Panc1 (cell line): ENCODE data around the gene ADCY3.

ENCODE experiments used
- SIN3A ChIP-seq: IDR thresholded peaks from 2 replicates; pipeline ENCODE4 v1.6.1; 2012; ENCODE audit warnings: low read depth, mild to moderate bottlenecking, low read length, moderate library complexity, borderline replicate concordance; ENCODE audit not compliant: insufficient read depth
- TF ChIP-seq, protein P1 (sequence below): fragments of 450-650 bp; IDR thresholded peaks from 2 replicates; pipeline ENCODE4 v1.5.1; 2017; ENCODE audit warnings: mild to moderate bottlenecking
- TF ChIP-seq, protein P2 (sequence below), 2 experiments: IDR thresholded peaks; 2 replicates each; pipeline ENCODE4 v1.6.1; 2011 to 2012; ENCODE audit warnings: low read depth in 2 of 2, control low read depth in 1 of 2, low read length in 1 of 2, mild to moderate bottlenecking in 1 of 2, moderate library complexity in 1 of 2; ENCODE audit not compliant: insufficient read depth in 1 of 2

DNA sequence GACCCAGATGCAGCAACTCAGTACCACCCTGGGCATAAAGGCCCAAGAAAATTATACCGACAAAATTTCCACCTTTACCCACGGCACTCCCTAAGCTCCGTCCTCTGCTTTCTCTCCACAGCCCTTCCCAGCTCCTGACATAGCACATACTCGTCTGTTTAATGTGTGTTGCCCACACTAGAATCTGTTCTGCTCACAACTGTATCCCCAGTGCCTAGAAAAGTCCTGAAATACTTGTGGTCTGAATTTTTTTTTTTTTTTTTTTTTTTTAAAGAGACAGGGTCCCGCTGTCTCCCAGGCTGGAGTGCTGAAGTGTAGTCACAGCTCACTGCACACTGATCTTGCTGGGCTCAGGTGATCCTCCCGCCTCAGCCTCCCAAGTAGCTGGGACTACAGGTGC is 62.3 kb downstream of the ADCY3 start:
- TF ChIP-seq, protein P1, sequence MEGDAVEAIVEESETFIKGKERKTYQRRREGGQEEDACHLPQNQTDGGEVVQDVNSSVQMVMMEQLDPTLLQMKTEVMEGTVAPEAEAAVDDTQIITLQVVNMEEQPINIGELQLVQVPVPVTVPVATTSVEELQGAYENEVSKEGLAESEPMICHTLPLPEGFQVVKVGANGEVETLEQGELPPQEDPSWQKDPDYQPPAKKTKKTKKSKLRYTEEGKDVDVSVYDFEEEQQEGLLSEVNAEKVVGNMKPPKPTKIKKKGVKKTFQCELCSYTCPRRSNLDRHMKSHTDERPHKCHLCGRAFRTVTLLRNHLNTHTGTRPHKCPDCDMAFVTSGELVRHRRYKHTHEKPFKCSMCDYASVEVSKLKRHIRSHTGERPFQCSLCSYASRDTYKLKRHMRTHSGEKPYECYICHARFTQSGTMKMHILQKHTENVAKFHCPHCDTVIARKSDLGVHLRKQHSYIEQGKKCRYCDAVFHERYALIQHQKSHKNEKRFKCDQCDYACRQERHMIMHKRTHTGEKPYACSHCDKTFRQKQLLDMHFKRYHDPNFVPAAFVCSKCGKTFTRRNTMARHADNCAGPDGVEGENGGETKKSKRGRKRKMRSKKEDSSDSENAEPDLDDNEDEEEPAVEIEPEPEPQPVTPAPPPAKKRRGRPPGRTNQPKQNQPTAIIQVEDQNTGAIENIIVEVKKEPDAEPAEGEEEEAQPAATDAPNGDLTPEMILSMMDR: no peak
- TF ChIP-seq, protein P2, sequence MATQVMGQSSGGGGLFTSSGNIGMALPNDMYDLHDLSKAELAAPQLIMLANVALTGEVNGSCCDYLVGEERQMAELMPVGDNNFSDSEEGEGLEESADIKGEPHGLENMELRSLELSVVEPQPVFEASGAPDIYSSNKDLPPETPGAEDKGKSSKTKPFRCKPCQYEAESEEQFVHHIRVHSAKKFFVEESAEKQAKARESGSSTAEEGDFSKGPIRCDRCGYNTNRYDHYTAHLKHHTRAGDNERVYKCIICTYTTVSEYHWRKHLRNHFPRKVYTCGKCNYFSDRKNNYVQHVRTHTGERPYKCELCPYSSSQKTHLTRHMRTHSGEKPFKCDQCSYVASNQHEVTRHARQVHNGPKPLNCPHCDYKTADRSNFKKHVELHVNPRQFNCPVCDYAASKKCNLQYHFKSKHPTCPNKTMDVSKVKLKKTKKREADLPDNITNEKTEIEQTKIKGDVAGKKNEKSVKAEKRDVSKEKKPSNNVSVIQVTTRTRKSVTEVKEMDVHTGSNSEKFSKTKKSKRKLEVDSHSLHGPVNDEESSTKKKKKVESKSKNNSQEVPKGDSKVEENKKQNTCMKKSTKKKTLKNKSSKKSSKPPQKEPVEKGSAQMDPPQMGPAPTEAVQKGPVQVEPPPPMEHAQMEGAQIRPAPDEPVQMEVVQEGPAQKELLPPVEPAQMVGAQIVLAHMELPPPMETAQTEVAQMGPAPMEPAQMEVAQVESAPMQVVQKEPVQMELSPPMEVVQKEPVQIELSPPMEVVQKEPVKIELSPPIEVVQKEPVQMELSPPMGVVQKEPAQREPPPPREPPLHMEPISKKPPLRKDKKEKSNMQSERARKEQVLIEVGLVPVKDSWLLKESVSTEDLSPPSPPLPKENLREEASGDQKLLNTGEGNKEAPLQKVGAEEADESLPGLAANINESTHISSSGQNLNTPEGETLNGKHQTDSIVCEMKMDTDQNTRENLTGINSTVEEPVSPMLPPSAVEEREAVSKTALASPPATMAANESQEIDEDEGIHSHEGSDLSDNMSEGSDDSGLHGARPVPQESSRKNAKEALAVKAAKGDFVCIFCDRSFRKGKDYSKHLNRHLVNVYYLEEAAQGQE (IDR thresholded peaks at IDR 0.05; ENCODE audit: insufficient read depth in 1 of 2, low read depth in 2 of 2, low read length in 1 of 2): no peak
- TF ChIP-seq SIN3A: no peak
